GDM1 (cell line): ENCODE data around the gene SCYGR4.
"Not testable (repeated sequence)": the region's sequence is repeated elsewhere in the genome, so short reads cannot be mapped to it uniquely, and the experiment has no call there.

Source experiments
- DNase-seq: peaks from one replicate; lab custom pipeline; 2025; lab: John Stamatoyannopoulos, UW

Gene SCYGR4

GRCh38 chr2:227666631-227667170 lies 49.4 kb downstream of the SCYGR4 start, which contains the start of gene SCYGR5:
Gene SCYGR5 (plus strand): TSS chr2:227666804. CDS start chr2:227666804, 0 bp downstream.
- DNase-seq: not testable (repeated sequence)
